Measurements from ENCODE around the gene BMPR1A.

The BMPR1A gene

GRCh38 chr10:86941426-86941825 is 185.0 kb downstream of the BMPR1A start:
- H3K4me3 ChIP-seq (ENCODE audit: low read depth, low read length): no peak overlapping the region
- no peak for TF ChIP-seq CTCF (IDR thresholded peaks at IDR 0.05; ENCODE audit: low read depth, low read length, missing control alignments)
- no peak for DNase-seq (ENCODE audit: low read depth)

- no peak for TF ChIP-seq CTCF (IDR thresholded peaks at IDR 0.05; ENCODE audit: low read depth, low read length, missing control alignments)
- no peak for DNase-seq (ENCODE audit: low read depth)
- no peak overlapping the region for H3K4me3 ChIP-seq (ENCODE audit: low read depth, low read length)
These were observed 185.6 kb downstream of the BMPR1A start for GRCh38 chr10:86941991-86942421.

- no peak for TF ChIP-seq CTCF (IDR thresholded peaks at IDR 0.05; ENCODE audit: low read depth, low read length, missing control alignments)
- DNase-seq (ENCODE audit: low read depth): no peak
- H3K4me3 ChIP-seq (ENCODE audit: low read depth, low read length): no peak overlapping the region
These were observed 186.3 kb downstream of the BMPR1A start for GRCh38 chr10:86942441-86943315.

- no peak overlapping the region for H3K4me3 ChIP-seq (ENCODE audit: low read depth, low read length)
- TF ChIP-seq CTCF (IDR thresholded peaks at IDR 0.05; ENCODE audit: low read depth, low read length, missing control alignments): no peak
- DNase-seq (ENCODE audit: low read depth): no peak
These were observed 187.1 kb downstream of the BMPR1A start for GRCh38 chr10:86943316-86944030.

- DNase-seq (ENCODE audit: low read depth): no peak
- no peak for TF ChIP-seq CTCF (IDR thresholded peaks at IDR 0.05; ENCODE audit: low read depth, low read length, missing control alignments)
- H3K4me3 ChIP-seq (ENCODE audit: low read depth, low read length): no peak overlapping the region
These were observed 187.6 kb downstream of the BMPR1A start for GRCh38 chr10:86944031-86944419.

GRCh38 chr10:86944471-86944870 is 188.1 kb downstream of the BMPR1A start:
- no peak for DNase-seq (ENCODE audit: low read depth)

More at GRCh38 chr10:86944471-86944870, 188.1 kb downstream of the BMPR1A start:
- H3K4me3 ChIP-seq (ENCODE audit: low read depth, low read length): no peak overlapping the region
- no peak for TF ChIP-seq CTCF (IDR thresholded peaks at IDR 0.05; ENCODE audit: low read depth, low read length, missing control alignments)

All from GM12864 (cell line).